ENCODE data around the gene ODF4.

GRCh38 chr17:8327303-8327649 is 12.4 kb upstream of the ODF4 start:
- TF ChIP-seq TAF1 (IDR thresholded peaks at IDR 0.05; ENCODE audit: low read depth, low read length): no peak
- no peak for TF ChIP-seq POLR2A (IDR thresholded peaks at IDR 0.05; ENCODE audit: low read depth, low read length)
- no peak for TF ChIP-seq POLR2AphosphoS5 (IDR thresholded peaks at IDR 0.05; ENCODE audit: low read depth, low read length)
- TF ChIP-seq PAX5 (IDR thresholded peaks at IDR 0.05; ENCODE audit: insufficient read depth, low read length, severe bottlenecking): no peak
- no peak for TF ChIP-seq SPI1 (IDR thresholded peaks at IDR 0.05; ENCODE audit: low read depth, low read length)
